K562 (cell line): ENCODE measurements around the gene TUBA1A. TPM values are rescaled to one million over a fixed set of nuclear protein-coding genes. Genes with fewer than 3 reads are reported as not detected.

Experiments
- BCLAF1 ChIP-seq, 2 experiments: fragments of 450-650 bp in 1 of 2; IDR thresholded peaks; 2 replicates each; pipeline ENCODE4 v1.6.1; 2011 to 2017; ENCODE audit warnings: low read depth in 2 of 2, antibody characterized with exemption in 1 of 2, borderline replicate concordance in 1 of 2, low read length in 1 of 2, mild to moderate bottlenecking in 1 of 2, mixed read lengths in 1 of 2; ENCODE audit not compliant: control insufficient read depth in 1 of 2
- BDP1 ChIP-seq: IDR thresholded peaks from 3 replicates; pipeline ENCODE4 v1.6.1; 2011; ENCODE audit not compliant: insufficient read length, insufficient read depth
- CHD4 ChIP-seq: fragments of 200-600 bp; sonication (generic); IDR thresholded peaks from 3 replicates; pipeline ENCODE4 v1.6.1; 2012; ENCODE audit warnings: low read depth, mild to moderate bottlenecking, mixed read lengths, low read length, inconsistent platforms; ENCODE audit not compliant: insufficient read depth, insufficient replicate concordance, poor library complexity, severe bottlenecking
- ELF2 ChIP-seq: fragments of 250-450 bp; sonication (Bioruptor Pico); IDR thresholded peaks from 2 replicates; pipeline ENCODE4 v1.5.0; 2021; ENCODE audit warnings: mild to moderate bottlenecking
- HDAC6 ChIP-seq: IDR thresholded peaks from 2 replicates; pipeline ENCODE4 v1.6.1; 2012; ENCODE audit warnings: low read depth, mild to moderate bottlenecking, control low read depth, inconsistent platforms, low read length, moderate library complexity
- NELFE ChIP-seq: IDR thresholded peaks from 2 replicates; pipeline ENCODE4 v1.6.1; 2011; ENCODE audit warnings: mild to moderate bottlenecking; ENCODE audit not compliant: insufficient read depth, insufficient read length
- RAD51 ChIP-seq: fragments of 450-650 bp; IDR thresholded peaks from 2 replicates; pipeline ENCODE4 v1.7.1; 2016; ENCODE audit warnings: low read depth, mild to moderate bottlenecking, borderline replicate concordance
- RBBP5 ChIP-seq: fragments of 200-600 bp; sonication (generic); IDR thresholded peaks from 2 replicates; pipeline ENCODE4 v1.6.1; 2012; ENCODE audit warnings: borderline replicate concordance, mild to moderate bottlenecking, low read length, control low read depth, inconsistent platforms; ENCODE audit not compliant: insufficient read depth, poor library complexity, severe bottlenecking
- RBM25 ChIP-seq: fragments of 200-400 bp; formaldehyde crosslinking; IDR thresholded peaks from 2 replicates; pipeline ENCODE4 v1.6.1; 2018; ENCODE audit warnings: low read length, low read depth, moderate library complexity; ENCODE audit not compliant: severe bottlenecking
- SMARCA5 ChIP-seq: fragments of 450-650 bp; IDR thresholded peaks from 2 replicates; pipeline ENCODE4 v1.6.1; 2016
- STAG1 ChIP-seq: sonication (generic); formaldehyde crosslinking; IDR thresholded peaks from 2 replicates; pipeline ENCODE4 v1.5.0; 2020; ENCODE audit warnings: missing genetic modification reagents, borderline replicate concordance
- THRAP3 ChIP-seq: fragments of 450-650 bp; IDR thresholded peaks from 2 replicates; pipeline ENCODE4 v1.6.1; 2016; ENCODE audit warnings: mild to moderate bottlenecking, inconsistent platforms, borderline replicate concordance
- TOE1 ChIP-seq, 2 experiments: fragments of 450-650 bp in 1 of 2; sonication (generic) in 1 of 2; formaldehyde crosslinking in 1 of 2; IDR thresholded peaks; 2 replicates each; pipeline versions ENCODE4 v1.7.1 to v1.8.0; 2016 to 2022; ENCODE audit warnings: borderline replicate concordance in 2 of 2, mild to moderate bottlenecking in 2 of 2, antibody characterized with exemption in 1 of 2, inconsistent platforms in 1 of 2, low read depth in 1 of 2, missing genetic modification reagents in 1 of 2, moderate library complexity in 1 of 2
- WHSC1 ChIP-seq: IDR thresholded peaks from one replicate; pipeline ENCODE4 v1.6.1; 2012; ENCODE audit warnings: low read length, control low read depth, inconsistent platforms
- ZKSCAN3 ChIP-seq: fragments of 250-450 bp; sonication (Bioruptor Pico); IDR thresholded peaks from 2 replicates; pipeline ENCODE4 v1.4.0; 2020
- ZNF518B ChIP-seq: fragments of 250-450 bp; sonication (Bioruptor Pico); IDR thresholded peaks from 2 replicates; pipeline ENCODE4 v1.5.0; 2021; ENCODE audit warnings: mild to moderate bottlenecking, moderate library complexity
- ZSCAN29 ChIP-seq: fragments of 450-650 bp; IDR thresholded peaks from 2 replicates; pipeline ENCODE4 v1.6.1; 2017
- polyA plus RNA-seq, 8 experiments: library from polyadenylated mRNA; depleted of rRNA in 4 of 8; stranded (reverse) in 5 of 8; unstranded in 3 of 8; fragments of >200 nt; fragmentation: Nextera tagmentation in 2 of 8; fragmentation: Illumina TruSeq in 1 of 8; extraction: Ambion mirVana in 2 of 8; extraction: Trizol in 1 of 8; gene quantifications; 2 replicates each; pipeline versions ENCODE4 v1.2.1 to v1.2.3, GENCODE V29; 2011 to 2014; ENCODE audit warnings: inconsistent platforms in 1 of 8, missing spikeins in 1 of 8
- total RNA-seq, 7 experiments: library from RNA; depleted of rRNA in 6 of 7; stranded (reverse); fragments of >200 nt in 6 of 7; fragmentation: Illumina TruSeq in 2 of 7; extraction: Trizol in 2 of 7; gene quantifications; 2 replicates each; pipeline versions ENCODE4 v1.2.1 to v1.2.3, GENCODE V29; 2011 to 2021; ENCODE audit warnings: low replicate concordance in 1 of 7
- TF ChIP-seq, protein P1 (sequence below): fragments of 450-650 bp; formaldehyde crosslinking; IDR thresholded peaks from 2 replicates; pipeline ENCODE4 v1.4.0; 2020; ENCODE audit warnings: mild to moderate bottlenecking, moderate library complexity

The TUBA1A gene
- total and polyA plus RNA-seq, 9 of the 15 experiments (the other 6 are each of a cell fraction or from before 2014, with no cell fraction given) = 7.4 to 45.1 (median 11.9) TPM

GRCh38 chr12:49232940-49233841 lies 44.3 kb upstream of the TUBA1A start (continued):
- TF ChIP-seq BDP1 (no peak), STAG1 (CRISPR knock-in tag) (no peak), ZSCAN29 (no peak; the same call in 1 of the 2 replicates), BCLAF1 (IDR thresholded peaks at IDR 0.05; ENCODE audit: borderline replicate concordance in 1 of 2, control insufficient read depth in 1 of 2, low read depth in 2 of 2, low read length in 1 of 2) (peak in 1 of 2 experiments; percentile 64; a peak in 1 of 4 replicates), THRAP3 (peak; percentile 15; the same call in 1 of the 2 replicates), TOE1 (IDR thresholded peaks at IDR 0.05; ENCODE audit: borderline replicate concordance) (peak; percentile 59), TOE1 (CRISPR knock-in tag; IDR thresholded peaks at IDR 0.05; ENCODE audit: borderline replicate concordance, low read depth) (no peak), RBM25 (no peak), CHD4 (peak; percentile 8), WHSC1 (no peak), ZKSCAN3 (CRISPR knock-in tag) (no peak), HDAC6 (no peak), NELFE (no peak), RBBP5 (peak; percentile 44), RAD51 (peak; percentile 54; the same call in 1 of the 2 replicates), ZNF518B (CRISPR knock-in tag) (no peak), SMARCA5 (no peak), ELF2 (CRISPR knock-in tag) (no peak)
- TF ChIP-seq, protein P1, sequence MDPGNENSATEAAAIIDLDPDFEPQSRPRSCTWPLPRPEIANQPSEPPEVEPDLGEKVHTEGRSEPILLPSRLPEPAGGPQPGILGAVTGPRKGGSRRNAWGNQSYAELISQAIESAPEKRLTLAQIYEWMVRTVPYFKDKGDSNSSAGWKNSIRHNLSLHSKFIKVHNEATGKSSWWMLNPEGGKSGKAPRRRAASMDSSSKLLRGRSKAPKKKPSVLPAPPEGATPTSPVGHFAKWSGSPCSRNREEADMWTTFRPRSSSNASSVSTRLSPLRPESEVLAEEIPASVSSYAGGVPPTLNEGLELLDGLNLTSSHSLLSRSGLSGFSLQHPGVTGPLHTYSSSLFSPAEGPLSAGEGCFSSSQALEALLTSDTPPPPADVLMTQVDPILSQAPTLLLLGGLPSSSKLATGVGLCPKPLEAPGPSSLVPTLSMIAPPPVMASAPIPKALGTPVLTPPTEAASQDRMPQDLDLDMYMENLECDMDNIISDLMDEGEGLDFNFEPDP = no peak
